GM19035 (cell line): ENCODE results near the gene CACNA2D4.

ENCODE experiments used
- ATAC-seq: cut with Tn5 transposase; IDR thresholded peaks from one replicate; pipeline ENCODE4 v1.9.1; 2021; ENCODE audit not compliant: unreplicated experiment

The CACNA2D4 gene

DNA sequence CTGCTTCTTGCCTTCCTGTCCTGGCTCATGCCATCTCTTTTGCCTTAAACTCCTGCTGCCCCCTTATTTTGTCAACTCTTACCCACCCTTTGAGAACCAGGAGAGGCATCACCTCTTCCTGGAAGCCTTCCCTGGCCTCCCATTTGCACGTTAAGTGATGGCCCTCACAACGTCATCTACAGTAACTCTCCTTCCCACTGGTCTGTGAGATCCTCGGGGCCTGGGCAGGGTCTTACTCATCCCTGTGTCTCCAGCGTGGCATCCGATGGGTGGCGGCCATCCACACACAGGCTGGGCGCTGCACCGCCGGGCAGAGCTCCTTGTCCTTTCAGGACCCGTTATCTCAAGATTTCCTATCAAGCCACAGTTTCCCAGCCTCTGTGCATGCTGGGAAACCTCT, 16.8 kb upstream of the CACNA2D4 start:
- no peak for ATAC-seq

- ATAC-seq = no peak
Observed at GRCh38 chr12:1934831-1935230, 16.4 kb upstream of the CACNA2D4 start.

DNA sequence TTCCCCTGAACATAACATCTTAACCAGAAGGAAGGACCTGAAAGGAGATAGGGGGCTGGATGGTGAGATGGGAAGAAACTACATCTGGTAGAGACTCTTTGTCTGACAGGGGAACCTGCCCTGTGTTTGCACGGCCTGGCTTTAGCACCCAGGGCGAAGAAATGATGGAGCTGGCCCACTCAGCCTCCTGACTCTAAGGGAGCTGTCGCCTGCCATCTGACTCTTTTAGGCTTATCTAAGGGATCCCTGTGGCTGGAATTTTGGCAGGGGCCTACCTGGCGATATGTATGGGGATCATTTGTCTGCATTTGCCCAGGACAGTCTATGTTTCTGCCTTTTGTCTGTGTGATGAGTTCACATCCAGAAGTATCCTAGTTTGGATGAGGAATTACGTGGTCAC, 15.6 kb upstream of the CACNA2D4 start:
- no peak for ATAC-seq

GRCh38 chr12:1933342-1934051, 15.0 kb upstream of the CACNA2D4 start:
- no peak for ATAC-seq

- no peak for ATAC-seq
Observed at GRCh38 chr12:1932264-1932777, 13.9 kb upstream of the CACNA2D4 start.

DNA sequence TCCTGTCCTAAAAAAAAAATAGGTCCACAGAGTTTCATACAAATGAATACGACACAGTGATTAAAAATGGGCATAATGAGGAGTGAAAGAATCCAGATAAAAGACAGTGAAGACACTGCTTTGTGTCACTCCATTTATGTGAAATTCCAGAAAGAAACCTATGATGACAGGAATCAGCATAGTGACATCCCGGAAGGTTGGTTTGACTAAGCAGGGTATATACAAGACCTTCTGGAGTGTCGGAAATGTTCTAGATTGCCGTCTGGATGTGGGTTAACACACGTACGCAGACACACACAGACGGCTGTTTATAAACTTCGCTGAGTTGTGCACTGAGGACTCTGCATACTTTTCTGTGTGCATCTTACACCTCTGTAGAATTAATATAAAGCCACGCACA, 13.2 kb upstream of the CACNA2D4 start:
- no peak for ATAC-seq

DNA sequence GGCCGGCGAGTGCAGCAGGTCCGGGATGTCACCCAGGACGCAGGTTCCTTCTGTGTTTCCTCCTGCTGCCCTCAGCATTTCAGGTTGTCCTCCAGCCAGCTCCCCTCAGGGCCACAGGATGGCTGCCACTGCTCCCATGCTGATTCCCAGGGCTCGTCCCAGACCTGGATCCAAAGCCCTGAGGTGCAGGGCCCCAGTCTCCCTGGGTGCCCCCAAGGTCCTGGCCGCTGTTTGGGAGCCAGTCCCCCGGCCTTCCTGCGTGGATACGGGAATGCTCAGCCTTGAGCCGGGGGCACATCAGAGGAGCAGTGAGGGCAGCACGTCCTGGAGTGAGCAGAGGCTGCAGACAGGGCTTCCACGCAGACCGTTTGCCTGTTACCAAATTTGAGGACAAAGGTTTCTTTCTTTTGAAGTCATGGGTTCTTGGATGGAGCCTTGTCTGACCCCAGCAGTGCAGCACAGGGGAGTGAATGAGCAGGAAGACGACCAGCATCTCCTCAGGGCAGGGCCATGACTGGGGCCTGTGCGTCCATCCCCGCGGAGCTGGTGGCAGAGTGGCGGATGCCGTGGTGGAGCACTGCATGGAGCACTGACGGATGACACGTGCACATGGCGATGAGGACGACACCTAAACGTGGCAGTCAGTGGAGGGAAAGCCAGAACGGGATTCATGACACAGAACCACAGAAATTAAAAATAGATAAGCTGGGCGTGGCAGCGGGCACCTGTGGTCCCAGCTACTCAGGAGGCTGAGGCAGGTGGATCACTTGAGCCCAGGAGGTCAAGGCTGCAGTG, 12.5 kb upstream of the CACNA2D4 start:
- no peak for ATAC-seq

- ATAC-seq = no peak
Observed at GRCh38 chr12:1929985-1930802, 11.7 kb upstream of the CACNA2D4 start.

- ATAC-seq = no peak
Observed at GRCh38 chr12:1929241-1929984, 11.0 kb upstream of the CACNA2D4 start.

GRCh38 chr12:1928439-1929121, 10.1 kb upstream of the CACNA2D4 start:
- ATAC-seq = no peak

GRCh38 chr12:1927751-1928351, 9.4 kb upstream of the CACNA2D4 start:
- ATAC-seq = no peak

DNA sequence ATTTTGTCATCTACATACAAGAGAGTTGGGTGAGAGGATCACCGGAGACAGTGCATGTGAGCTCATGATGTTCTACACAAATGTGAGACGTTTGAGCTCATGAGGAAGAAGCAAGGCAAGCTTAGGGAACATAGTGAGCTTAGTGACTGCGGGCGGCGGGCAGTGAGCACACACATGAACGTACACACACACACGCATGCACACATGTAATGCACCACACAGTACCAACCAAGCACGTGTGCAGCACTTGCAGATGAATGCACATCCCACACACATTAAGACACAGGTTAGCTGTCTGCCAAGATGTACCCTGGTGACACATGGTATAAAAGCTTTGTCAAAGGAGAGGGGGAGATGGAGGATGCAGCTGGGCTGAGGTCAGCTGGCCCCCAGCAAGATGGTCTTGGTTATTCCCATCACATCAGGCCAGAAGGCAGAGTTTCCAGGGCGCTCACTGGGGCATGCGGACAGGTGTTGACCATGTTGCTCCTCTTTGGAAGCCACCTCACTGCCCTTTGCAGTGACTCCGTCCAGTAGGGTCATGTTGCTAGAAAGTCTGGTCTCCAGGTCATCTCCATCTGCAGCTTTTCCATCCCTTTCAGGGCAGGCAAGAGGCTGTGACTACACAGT, 8.7 kb upstream of the CACNA2D4 start:
- ATAC-seq = no peak

- ATAC-seq = no peak
Observed at GRCh38 chr12:1926251-1926657, 7.8 kb upstream of the CACNA2D4 start.

DNA sequence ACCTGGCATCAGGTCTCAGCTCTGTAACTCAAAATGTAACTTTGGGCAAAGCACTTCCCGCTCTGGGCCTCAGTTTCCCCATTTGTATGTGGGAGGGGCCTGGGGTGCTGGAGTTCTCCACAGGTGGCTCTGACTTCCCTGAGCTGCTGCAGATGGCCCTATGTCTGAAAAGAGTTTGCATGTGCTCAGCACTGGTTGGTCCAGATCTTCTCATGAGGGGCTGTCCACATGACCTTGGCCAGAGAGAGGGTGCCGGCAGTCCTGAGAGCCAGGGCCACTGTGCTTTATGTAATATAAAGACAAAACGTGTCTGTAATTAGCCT, 7.2 kb upstream of the CACNA2D4 start:
- no peak for ATAC-seq

DNA sequence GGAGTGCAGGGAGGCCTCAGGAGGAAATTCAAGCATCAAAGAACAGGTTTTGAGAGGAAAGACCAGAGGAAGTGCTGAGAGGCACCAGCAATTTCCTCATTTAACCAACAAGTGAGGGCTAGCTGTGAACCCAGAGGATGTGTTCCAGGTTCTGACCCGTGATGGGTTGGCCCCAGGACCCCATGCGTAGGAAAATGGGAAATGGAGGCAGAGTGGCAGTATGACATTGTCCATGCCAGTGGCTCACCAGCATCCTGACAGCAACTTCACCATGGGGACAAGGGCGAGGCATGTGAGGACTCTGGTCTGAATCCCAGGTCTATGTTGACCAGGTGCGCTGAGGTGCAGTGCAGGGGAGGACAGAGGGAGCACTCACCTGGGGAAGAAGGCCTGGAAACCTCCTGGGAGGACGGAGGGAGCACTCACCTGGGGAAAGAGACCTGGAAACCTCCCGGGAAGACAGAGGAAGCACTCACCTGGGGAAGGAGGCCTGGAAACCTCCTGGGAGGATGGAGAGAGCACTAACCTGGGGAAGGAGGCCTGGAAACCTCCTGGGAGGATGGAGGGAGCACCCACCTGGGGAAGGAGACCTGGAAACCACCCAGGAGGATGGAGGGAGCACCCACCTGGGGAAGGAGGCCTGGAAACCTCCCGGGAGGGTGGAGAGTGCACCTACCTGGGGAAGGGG, 6.7 kb upstream of the CACNA2D4 start:
- ATAC-seq = no peak

- no peak for ATAC-seq
Observed at GRCh38 chr12:1922985-1923384, 4.5 kb upstream of the CACNA2D4 start.

- no peak for ATAC-seq
Observed at GRCh38 chr12:1922075-1922709, 3.7 kb upstream of the CACNA2D4 start.

DNA sequence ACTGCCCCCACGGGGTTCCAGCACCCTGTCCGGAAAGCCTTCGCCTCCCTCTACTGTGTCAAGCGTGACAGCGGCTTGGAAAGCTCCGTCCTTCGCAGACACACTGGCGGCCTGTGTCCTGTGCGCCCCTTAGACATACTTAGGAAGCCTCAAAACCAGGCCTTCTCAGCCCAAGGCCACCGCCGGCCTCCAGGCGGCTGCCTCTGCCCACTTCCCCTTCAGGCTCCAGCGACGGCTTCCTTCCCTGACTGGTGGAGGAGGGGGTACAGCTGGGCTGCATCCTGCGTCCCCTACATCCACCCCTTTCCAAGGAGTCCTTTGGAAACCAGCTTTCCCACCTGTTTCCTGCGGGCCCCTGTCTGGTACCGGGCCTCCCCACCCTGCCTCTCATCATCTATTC, 2.5 kb upstream of the CACNA2D4 start:
- ATAC-seq = no peak
